GM23338 (cell line): ENCODE results near the gene SLBP. TPM values are rescaled to one million over a fixed set of nuclear protein-coding genes. Genes with fewer than 3 reads are reported as not detected.
A peak's percentile ranks its signal among the peaks of the same experiment; 100 is the strongest.

Experiments used
- ATAC-seq: fragments of 200-7000 bp; cut with Tn5 transposase; 3 replicates; pipeline ENCODE4 v1.9.1; 2020
- DNase-seq: peaks from one replicate; pipeline ENCODE4 v3.0.0-alpha.2; 2015; ENCODE audit warnings: low spot score
- H2AFZ ChIP-seq: fragments of 200-600 bp; sonication (generic); 2 replicates; pipeline ENCODE4 v1.8.0; 2016; ENCODE audit warnings: antibody characterized with exemption, mild to moderate bottlenecking, moderate library complexity
- H3F3A ChIP-seq: fragments of 200-600 bp; sonication (generic); replicated peaks from 2 replicates; pipeline ENCODE4 v1.8.0; 2017; ENCODE audit warnings: antibody characterized with exemption, mixed run types, low read depth
- H3K27ac ChIP-seq: fragments of 200-600 bp; sonication (generic); 2 replicates; pipeline ENCODE4 v1.6.1; 2016; ENCODE audit warnings: low read depth
- H3K27me3 ChIP-seq: fragments of 200-600 bp; sonication (generic); 2 replicates; pipeline ENCODE4 v1.8.0; 2016; ENCODE audit warnings: mild to moderate bottlenecking, mixed run types, moderate library complexity; ENCODE audit not compliant: insufficient read depth
- H3K36me3 ChIP-seq: fragments of 200-600 bp; sonication (generic); 2 replicates; pipeline ENCODE4 v1.8.0; 2016; ENCODE audit warnings: mild to moderate bottlenecking; ENCODE audit not compliant: insufficient read depth
- H3K4me1 ChIP-seq: fragments of 200-600 bp; sonication (generic); 2 replicates; pipeline ENCODE4 v1.8.0; 2016; ENCODE audit warnings: mild to moderate bottlenecking, moderate library complexity; ENCODE audit not compliant: insufficient read depth
- H3K4me2 ChIP-seq: fragments of 200-600 bp; sonication (generic); 2 replicates; pipeline ENCODE4 v1.7.1; 2017; ENCODE audit warnings: mixed run types
- H3K4me3 ChIP-seq: fragments of 200-600 bp; sonication (generic); 2 replicates; pipeline ENCODE4 v1.6.1; 2016; ENCODE audit warnings: mixed run types
- H3K79me2 ChIP-seq: fragments of 200-600 bp; sonication (generic); replicated peaks from 2 replicates; pipeline ENCODE4 v1.8.0; 2017; ENCODE audit warnings: mild to moderate bottlenecking; ENCODE audit not compliant: insufficient read depth
- H3K9me2 ChIP-seq: fragments of 200-600 bp; sonication (generic); 2 replicates; pipeline ENCODE4 v1.8.0; 2017; ENCODE audit not compliant: insufficient read depth
- H4K20me1 ChIP-seq: fragments of 200-600 bp; sonication (generic); replicated peaks from 2 replicates; pipeline ENCODE4 v1.8.0; 2017; ENCODE audit warnings: mild to moderate bottlenecking; ENCODE audit not compliant: insufficient read depth
- H3K27ac Mint-ChIP-seq: 2 replicates; pipeline ENCODE4 v1.8.0; 2020; ENCODE audit warnings: inconsistent platforms, mild to moderate bottlenecking, moderate library complexity, mixed read lengths
- H3K27me3 Mint-ChIP-seq: 3 replicates; pipeline ENCODE4 v1.8.0; 2022; ENCODE audit warnings: low read depth, mild to moderate bottlenecking, moderate library complexity, mixed read lengths, inconsistent platforms; ENCODE audit not compliant: insufficient read depth, poor library complexity
- H3K36me3 Mint-ChIP-seq: 3 replicates; pipeline ENCODE4 v1.8.0; 2021; ENCODE audit warnings: low read depth, mild to moderate bottlenecking, inconsistent platforms, moderate library complexity, mixed read lengths
- H3K4me1 Mint-ChIP-seq: 3 replicates; pipeline ENCODE4 v1.8.0; 2020; ENCODE audit warnings: mild to moderate bottlenecking, inconsistent platforms, mixed read lengths
- H3K4me3 Mint-ChIP-seq: 3 replicates; pipeline ENCODE4 v1.8.0; 2021; ENCODE audit warnings: moderate library complexity, mild to moderate bottlenecking, inconsistent platforms, mixed read lengths
- H3K9me3 Mint-ChIP-seq: 3 replicates; pipeline ENCODE4 v1.8.0; 2020; ENCODE audit warnings: moderate library complexity, mild to moderate bottlenecking, inconsistent platforms, mixed read lengths
- CREB1 ChIP-seq: fragments of 250-450 bp; sonication (Bioruptor Pico); IDR thresholded peaks from 2 replicates; pipeline ENCODE4 v1.5.0; 2020; ENCODE audit warnings: low read depth, mild to moderate bottlenecking, moderate library complexity
- EZH2phosphoT487 ChIP-seq: fragments of 200-600 bp; sonication (generic); IDR thresholded peaks from one replicate; pipeline ENCODE4 v1.8.1; 2018; ENCODE audit warnings: antibody characterized with exemption; ENCODE audit not compliant: unreplicated experiment
- JUNB ChIP-seq: IDR thresholded peaks from one replicate; pipeline ENCODE4 v1.6.1; 2016; ENCODE audit warnings: antibody characterized with exemption; ENCODE audit not compliant: unreplicated experiment
- POLR2AphosphoS5 ChIP-seq: IDR thresholded peaks from 2 replicates; pipeline ENCODE4 v1.6.1; 2016; ENCODE audit warnings: antibody characterized with exemption, low read depth
- STAT1 ChIP-seq: IDR thresholded peaks from one replicate; pipeline ENCODE4 v1.6.1; 2016; ENCODE audit warnings: antibody characterized with exemption; ENCODE audit not compliant: unreplicated experiment
- ZNF331 ChIP-seq: fragments of 250-450 bp; sonication (Bioruptor Pico); IDR thresholded peaks from 2 replicates; pipeline ENCODE4 v1.5.0; 2020; ENCODE audit warnings: low read depth, mild to moderate bottlenecking, moderate library complexity
- polyA plus RNA-seq: library from polyadenylated mRNA; unstranded; fragments of >200 nt; fragmentation: Nextera tagmentation; extraction: Ambion mirVana; gene quantifications from 2 replicates; pipeline ENCODE4 v1.2.1, GENCODE V29; 2016
- total RNA-seq: library from RNA; depleted of rRNA; stranded (reverse); fragments of >200 nt; shearing (Covaris generic); gene quantifications from 2 replicates; pipeline ENCODE4 v1.2.3, GENCODE V29; 2014
- TF ChIP-seq, protein P1 (sequence below): IDR thresholded peaks from 2 replicates; pipeline ENCODE4 v1.6.1; 2016; ENCODE audit warnings: antibody characterized with exemption
- TF ChIP-seq, protein P2 (sequence below): IDR thresholded peaks from one replicate; pipeline ENCODE4 v1.6.1; 2018; ENCODE audit warnings: antibody characterized with exemption; ENCODE audit not compliant: unreplicated experiment
- TF ChIP-seq, protein P3 (sequence below), 2 experiments: fragments of 200-600 bp in 1 of 2; sonication (generic) in 1 of 2; conservative IDR thresholded peaks; 2 replicates each; pipeline versions ENCODE4 v1.5.1 to v1.6.1; 2016 to 2017; ENCODE audit warnings: antibody characterized with exemption in 2 of 2, low read depth in 2 of 2, mild to moderate bottlenecking in 2 of 2, moderate library complexity in 1 of 2

The SLBP gene
- total and polyA plus RNA-seq, 2 experiments from 2014 or later: 54.4 to 58.6 TPM

DNA sequence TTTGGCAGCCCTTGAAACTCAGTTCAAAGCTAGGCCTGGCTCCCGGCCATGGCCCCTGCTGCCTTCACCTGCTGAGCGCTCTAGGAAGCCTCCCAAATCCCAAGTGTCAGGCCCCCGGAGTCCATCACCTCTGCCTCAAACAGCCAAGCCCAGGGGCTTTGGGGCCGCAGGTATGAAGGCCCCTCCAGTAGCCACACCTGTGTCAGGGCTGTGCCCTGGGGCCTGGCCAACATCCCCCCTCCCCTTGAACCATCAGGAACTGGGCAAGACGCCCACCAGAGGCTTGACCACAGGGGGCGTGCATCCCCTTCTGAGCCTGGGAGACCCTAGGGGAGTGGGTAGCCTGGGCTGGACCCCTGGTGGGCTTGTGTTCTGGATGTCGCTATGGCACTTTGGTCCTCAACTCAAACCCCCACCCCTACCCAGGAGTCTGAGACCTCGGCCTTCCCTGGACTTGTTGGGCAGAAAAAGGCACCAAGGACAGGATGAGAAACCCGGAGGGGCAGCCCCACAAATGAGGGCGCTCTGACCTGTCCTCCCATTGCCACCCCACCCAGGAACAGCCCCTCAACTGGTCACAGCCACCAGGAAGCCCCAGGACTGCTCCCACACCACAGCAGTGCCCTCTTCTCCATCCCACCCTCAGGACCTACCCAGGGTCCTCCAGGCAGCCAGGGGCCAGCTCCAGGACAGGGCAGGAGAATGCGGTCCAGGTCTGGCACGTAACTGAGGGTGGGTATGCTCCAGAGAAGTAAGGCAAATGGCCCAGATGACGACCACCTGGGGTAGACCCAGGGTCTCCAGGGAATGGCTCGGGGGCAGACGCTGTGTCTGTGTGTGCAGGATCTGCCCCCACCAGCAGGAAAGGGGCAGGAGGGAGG is 4.2 kb upstream of the SLBP start:
- Histone ChIP-seq H3K4me2 (no peak overlapping the region), H3K4me1 (peaks cover 17% of the 10 kb centered on the region; the same call in 1 of the 2 replicates), H4K20me1 (peaks cover 4% of the 10 kb centered on the region), H3F3A (peaks cover 17% of the 10 kb centered on the region), H3K79me2 (peaks cover 27% of the 10 kb centered on the region), H3K27me3 (no peaks in the 10 kb centered on the region), H3K36me3 (no peaks in the 10 kb centered on the region), H2AFZ (no peak overlapping the region), H3K9me2 (no peaks in the 10 kb centered on the region), H3K27ac (no peak overlapping the region), H3K4me3 (no peak overlapping the region)
- DNase-seq: no peak
- no peak for TF ChIP-seq JUNB
- TF ChIP-seq CREB1 (CRISPR knock-in tag): no peak
- TF ChIP-seq, protein P1, sequence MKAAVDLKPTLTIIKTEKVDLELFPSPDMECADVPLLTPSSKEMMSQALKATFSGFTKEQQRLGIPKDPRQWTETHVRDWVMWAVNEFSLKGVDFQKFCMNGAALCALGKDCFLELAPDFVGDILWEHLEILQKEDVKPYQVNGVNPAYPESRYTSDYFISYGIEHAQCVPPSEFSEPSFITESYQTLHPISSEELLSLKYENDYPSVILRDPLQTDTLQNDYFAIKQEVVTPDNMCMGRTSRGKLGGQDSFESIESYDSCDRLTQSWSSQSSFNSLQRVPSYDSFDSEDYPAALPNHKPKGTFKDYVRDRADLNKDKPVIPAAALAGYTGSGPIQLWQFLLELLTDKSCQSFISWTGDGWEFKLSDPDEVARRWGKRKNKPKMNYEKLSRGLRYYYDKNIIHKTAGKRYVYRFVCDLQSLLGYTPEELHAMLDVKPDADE: no peak
- TF ChIP-seq EZH2phosphoT487: no peak
- no peak for TF ChIP-seq STAT1
- TF ChIP-seq POLR2AphosphoS5: peak; percentile 18; the same call in 1 of the 2 replicates
- TF ChIP-seq, protein P2, sequence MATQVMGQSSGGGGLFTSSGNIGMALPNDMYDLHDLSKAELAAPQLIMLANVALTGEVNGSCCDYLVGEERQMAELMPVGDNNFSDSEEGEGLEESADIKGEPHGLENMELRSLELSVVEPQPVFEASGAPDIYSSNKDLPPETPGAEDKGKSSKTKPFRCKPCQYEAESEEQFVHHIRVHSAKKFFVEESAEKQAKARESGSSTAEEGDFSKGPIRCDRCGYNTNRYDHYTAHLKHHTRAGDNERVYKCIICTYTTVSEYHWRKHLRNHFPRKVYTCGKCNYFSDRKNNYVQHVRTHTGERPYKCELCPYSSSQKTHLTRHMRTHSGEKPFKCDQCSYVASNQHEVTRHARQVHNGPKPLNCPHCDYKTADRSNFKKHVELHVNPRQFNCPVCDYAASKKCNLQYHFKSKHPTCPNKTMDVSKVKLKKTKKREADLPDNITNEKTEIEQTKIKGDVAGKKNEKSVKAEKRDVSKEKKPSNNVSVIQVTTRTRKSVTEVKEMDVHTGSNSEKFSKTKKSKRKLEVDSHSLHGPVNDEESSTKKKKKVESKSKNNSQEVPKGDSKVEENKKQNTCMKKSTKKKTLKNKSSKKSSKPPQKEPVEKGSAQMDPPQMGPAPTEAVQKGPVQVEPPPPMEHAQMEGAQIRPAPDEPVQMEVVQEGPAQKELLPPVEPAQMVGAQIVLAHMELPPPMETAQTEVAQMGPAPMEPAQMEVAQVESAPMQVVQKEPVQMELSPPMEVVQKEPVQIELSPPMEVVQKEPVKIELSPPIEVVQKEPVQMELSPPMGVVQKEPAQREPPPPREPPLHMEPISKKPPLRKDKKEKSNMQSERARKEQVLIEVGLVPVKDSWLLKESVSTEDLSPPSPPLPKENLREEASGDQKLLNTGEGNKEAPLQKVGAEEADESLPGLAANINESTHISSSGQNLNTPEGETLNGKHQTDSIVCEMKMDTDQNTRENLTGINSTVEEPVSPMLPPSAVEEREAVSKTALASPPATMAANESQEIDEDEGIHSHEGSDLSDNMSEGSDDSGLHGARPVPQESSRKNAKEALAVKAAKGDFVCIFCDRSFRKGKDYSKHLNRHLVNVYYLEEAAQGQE: no peak
- no peak for TF ChIP-seq ZNF331 (CRISPR knock-in tag)
- TF ChIP-seq, protein P3, sequence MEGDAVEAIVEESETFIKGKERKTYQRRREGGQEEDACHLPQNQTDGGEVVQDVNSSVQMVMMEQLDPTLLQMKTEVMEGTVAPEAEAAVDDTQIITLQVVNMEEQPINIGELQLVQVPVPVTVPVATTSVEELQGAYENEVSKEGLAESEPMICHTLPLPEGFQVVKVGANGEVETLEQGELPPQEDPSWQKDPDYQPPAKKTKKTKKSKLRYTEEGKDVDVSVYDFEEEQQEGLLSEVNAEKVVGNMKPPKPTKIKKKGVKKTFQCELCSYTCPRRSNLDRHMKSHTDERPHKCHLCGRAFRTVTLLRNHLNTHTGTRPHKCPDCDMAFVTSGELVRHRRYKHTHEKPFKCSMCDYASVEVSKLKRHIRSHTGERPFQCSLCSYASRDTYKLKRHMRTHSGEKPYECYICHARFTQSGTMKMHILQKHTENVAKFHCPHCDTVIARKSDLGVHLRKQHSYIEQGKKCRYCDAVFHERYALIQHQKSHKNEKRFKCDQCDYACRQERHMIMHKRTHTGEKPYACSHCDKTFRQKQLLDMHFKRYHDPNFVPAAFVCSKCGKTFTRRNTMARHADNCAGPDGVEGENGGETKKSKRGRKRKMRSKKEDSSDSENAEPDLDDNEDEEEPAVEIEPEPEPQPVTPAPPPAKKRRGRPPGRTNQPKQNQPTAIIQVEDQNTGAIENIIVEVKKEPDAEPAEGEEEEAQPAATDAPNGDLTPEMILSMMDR (conservative IDR thresholded peaks at IDR 0.05; ENCODE audit: low read depth in 2 of 2): peak; percentile 17 to 24; a peak in 1 of 4 replicates
- Mint-ChIP-seq H3K4me1 (peaks cover 18% of the 10 kb centered on the region), H3K36me3 (peaks cover 7% of the 10 kb centered on the region; the same call in 2 of the 3 replicates), H3K4me3 (no peak overlapping the region), H3K27ac (no peak overlapping the region), H3K27me3 (peaks cover 16% of the 10 kb centered on the region), H3K9me3 (no peaks in the 10 kb centered on the region)
- ATAC-seq: no peak
